ENCODE data around the gene SELENON. TPM values are rescaled to one million over a fixed set of nuclear protein-coding genes. Genes with fewer than 3 reads are reported as not detected.

SELENON gene
- total and polyA plus RNA-seq, 10 of the 15 experiments (the other 5 are each of a cell fraction or from before 2014, with no cell fraction given): 0.07 to 5.1 (median 0.80) TPM

DNA sequence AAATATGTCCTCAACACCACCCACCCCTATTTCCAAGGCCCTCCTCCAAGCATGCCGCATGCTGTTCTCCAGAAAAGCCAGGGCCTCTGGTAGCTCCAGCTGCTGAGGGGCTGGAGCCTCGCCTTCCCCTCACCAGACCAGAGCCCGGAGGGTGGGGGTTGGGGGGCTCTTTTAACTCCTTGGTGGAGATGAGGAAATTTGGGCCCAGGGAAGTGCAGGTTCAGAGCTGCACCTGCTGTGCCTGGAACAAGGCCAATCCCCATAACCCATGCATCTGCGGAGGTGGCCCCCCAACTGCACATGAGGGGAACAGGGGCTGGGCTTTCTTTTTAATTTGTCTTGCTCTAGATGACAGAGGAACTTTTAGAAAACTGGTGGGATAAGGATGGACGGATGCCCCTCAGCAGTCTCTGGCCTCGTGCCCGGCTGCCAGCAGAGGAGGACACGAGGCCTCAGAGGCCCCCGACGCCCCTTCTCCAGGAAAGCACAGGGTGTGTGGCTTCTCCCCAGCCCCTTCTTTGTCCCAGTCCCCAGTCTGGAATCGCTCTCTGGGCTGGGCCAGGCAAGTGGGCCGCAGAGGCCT lies 550 bp upstream of the SELENON start:
- POLR2A ChIA-PET: no interaction called here
- CTCF ChIA-PET: interaction anchor here (0.6 to 8.4 kb wide), 6 partner anchors 12 to 601 kb away, joined by 3 to 63 read pairs (median 9); no protein-coding TSS in a partner anchor
- Histone ChIP-seq H3K36me3 (ENCODE audit: control insufficient read depth in 2 of 2, insufficient read depth in 2 of 2, low read length in 1 of 2) (no peaks in the 10 kb centered on the region), H3K4me3 (no peak overlapping the region), H2AFZ (ENCODE audit: control insufficient read depth, low read depth, low read length) (peak overlapping the region; percentile 67), H3K27ac (ENCODE audit: control insufficient read depth, insufficient read depth) (no peak overlapping the region), H3K4me1 (ENCODE audit: control insufficient read depth, insufficient read depth, low read length) (peaks cover 25% of the 10 kb centered on the region), H3K4me2 (ENCODE audit: control insufficient read depth, insufficient read depth) (peak overlapping the region; percentile 53; the same call in 1 of the 2 replicates), H3K9me3 (replicated peaks; ENCODE audit: control insufficient read depth, insufficient read depth, low read length) (no peaks in the 10 kb centered on the region; the same call in 2 of the 3 replicates), H3K27me3 (replicated peaks in 1 of 2; ENCODE audit: control insufficient read depth in 2 of 2, insufficient read depth in 2 of 2, low read length in 1 of 2) (no peaks in the 10 kb centered on the region; a peak in 1 of 4 replicates), H3K79me2 (ENCODE audit: control insufficient read depth, insufficient read depth, low read length) (no peaks in the 10 kb centered on the region), H4K20me1 (ENCODE audit: control insufficient read depth, insufficient read depth) (no peaks in the 10 kb centered on the region), H3K9ac (ENCODE audit: control insufficient read depth, insufficient read depth, low read length) (no peak overlapping the region; the same call in 1 of the 2 replicates)
- TF ChIP-seq, protein P1, sequence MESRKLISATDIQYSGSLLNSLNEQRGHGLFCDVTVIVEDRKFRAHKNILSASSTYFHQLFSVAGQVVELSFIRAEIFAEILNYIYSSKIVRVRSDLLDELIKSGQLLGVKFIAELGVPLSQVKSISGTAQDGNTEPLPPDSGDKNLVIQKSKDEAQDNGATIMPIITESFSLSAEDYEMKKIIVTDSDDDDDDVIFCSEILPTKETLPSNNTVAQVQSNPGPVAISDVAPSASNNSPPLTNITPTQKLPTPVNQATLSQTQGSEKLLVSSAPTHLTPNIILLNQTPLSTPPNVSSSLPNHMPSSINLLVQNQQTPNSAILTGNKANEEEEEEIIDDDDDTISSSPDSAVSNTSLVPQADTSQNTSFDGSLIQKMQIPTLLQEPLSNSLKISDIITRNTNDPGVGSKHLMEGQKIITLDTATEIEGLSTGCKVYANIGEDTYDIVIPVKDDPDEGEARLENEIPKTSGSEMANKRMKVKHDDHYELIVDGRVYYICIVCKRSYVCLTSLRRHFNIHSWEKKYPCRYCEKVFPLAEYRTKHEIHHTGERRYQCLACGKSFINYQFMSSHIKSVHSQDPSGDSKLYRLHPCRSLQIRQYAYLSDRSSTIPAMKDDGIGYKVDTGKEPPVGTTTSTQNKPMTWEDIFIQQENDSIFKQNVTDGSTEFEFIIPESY (IDR thresholded peaks at IDR 0.05): no peak
- TF ChIP-seq SMC3 (IDR thresholded peaks at IDR 0.05; ENCODE audit: borderline replicate concordance, low read length) (no peak), NR2C2 (IDR thresholded peaks at IDR 0.05; ENCODE audit: borderline replicate concordance, control insufficient read depth, insufficient read length, low read depth) (no peak), RELA (IDR thresholded peaks at IDR 0.05; ENCODE audit: borderline replicate concordance, partially characterized antibody) (no peak), NBN (IDR thresholded peaks at IDR 0.05) (no peak), SIN3A (IDR thresholded peaks at IDR 0.05; ENCODE audit: low read depth, low read length) (no peak), CBX3 (IDR thresholded peaks at IDR 0.05; ENCODE audit: borderline replicate concordance, low read depth) (no peak), EP300 (IDR thresholded peaks at IDR 0.05; ENCODE audit: borderline replicate concordance in 1 of 2, control insufficient read depth in 1 of 2, low read depth in 2 of 2, low read length in 2 of 2) (no peak), ETV6 (conservative IDR thresholded peaks at IDR 0.05 in 1 of 2, IDR thresholded peaks at IDR 0.05 in 1 of 2; ENCODE audit: borderline replicate concordance in 1 of 2, low read depth in 1 of 2) (no peak)
- RAD21 ChIA-PET (ENCODE audit: unreplicated experiment): interaction anchor here (0.8 to 1.8 kb wide), 3 partner anchors 10 to 190 kb away, joined by 3 to 8 read pairs (median 5); no protein-coding TSS in a partner anchor
- in situ Hi-C loops (cut with MboI): loop anchor here (5.0 kb wide), 1 partner anchor 187 kb away; no protein-coding TSS in a partner anchor
- BruUV-seq (replicated peaks): no TSS peak
- intact Hi-C loops (cut with micrococcal nuclease; ENCODE audit: unreplicated experiment): loop anchor here (5.0 kb wide), 1 partner anchor 297 kb away; no protein-coding TSS in a partner anchor
- SMC1A ChIA-PET (ENCODE audit: uncharacterized antibody, unreplicated experiment): interaction anchor here (0.7 to 2.4 kb wide), 3 partner anchors 10 to 191 kb away, joined by 3 to 13 read pairs (median 3); no protein-coding TSS in a partner anchor
- ATAC-seq (no peak), FAIRE-seq (no peak), DNase-seq (ENCODE audit: low read depth, low spot score) (no peak)
- 54% methylated on average over 11 of the region's 12 CpGs for WGBS (ENCODE audit: insufficient coverage, insufficient replicate concordance, low lambda C conversion rate, missing lambda C conversion rate)

Data from GM12878 (cell line).